Activated B cell treated with CpG ODN at 0.5 μM for 24 hours (primary cell): ENCODE data around the gene COMT. TPM values are rescaled to one million over a fixed set of nuclear protein-coding genes. Genes with fewer than 3 reads are reported as not detected.

Experiments used
- ATAC-seq: fragments of 200-7000 bp; cut with Tn5 transposase; one replicate; pipeline ENCODE4 v1.10.0; 2021; ENCODE audit warnings: low read depth, mild to moderate bottlenecking, moderate library complexity
- CTCF ChIA-PET: fragments of 350-600 bp; sonication (Branson Sonifier 250); formaldehyde crosslinking; loops from one replicate; lab custom pipeline; 2021; ENCODE audit warnings: antibody characterized with exemption; lab: Charles Lee
- POLR2A ChIA-PET: fragments of 350-600 bp; sonication (Branson Sonifier 250); formaldehyde crosslinking; loops from one replicate; lab custom pipeline; 2021; ENCODE audit warnings: antibody characterized with exemption; lab: Charles Lee
- DNase-seq: peaks from one replicate; pipeline ENCODE4 v3.0.0; 2022
- H3K27ac Mint-ChIP-seq: one replicate; pipeline ENCODE4 v1.8.0; 2020; ENCODE audit warnings: mixed read lengths
- H3K27me3 Mint-ChIP-seq: one replicate; pipeline ENCODE4 v1.8.0; 2021; ENCODE audit warnings: mixed read lengths
- H3K36me3 Mint-ChIP-seq: one replicate; pipeline ENCODE4 v1.8.0; 2021; ENCODE audit warnings: low read depth, mixed read lengths
- H3K4me1 Mint-ChIP-seq: one replicate; pipeline ENCODE4 v1.8.0; 2021; ENCODE audit warnings: mixed read lengths
- H3K4me3 Mint-ChIP-seq: one replicate; pipeline ENCODE4 v1.8.0; 2020; ENCODE audit warnings: mild to moderate bottlenecking, mixed read lengths
- H3K9me3 Mint-ChIP-seq: one replicate; pipeline ENCODE4 v1.8.0; 2020; ENCODE audit warnings: mixed read lengths
- CTCF ChIP-seq: fragments of 200-600 bp; IDR thresholded peaks from one replicate; pipeline ENCODE4 v1.8.0; 2022; ENCODE audit warnings: antibody characterized with exemption, mild to moderate bottlenecking
- intact Hi-C: fragments of 100-400 bp; cut with micrococcal nuclease; formaldehyde crosslinking; loops from one replicate; pipeline ENCODE4 v1.15.1; 2024
- total RNA-seq: library from RNA; stranded (reverse); gene quantifications from 2 replicates; pipeline ENCODE4 v1.2.3, GENCODE V29; 2022

The COMT gene
- total RNA-seq, 1 donor from 2014 or later = 40.6 TPM

- CTCF ChIA-PET = interaction anchor here (1.8 to 4.9 kb wide), 2 partner anchors 40 to 182 kb away, joined by 5 to 144 read pairs; no protein-coding TSS in a partner anchor
- no peak overlapping the region for H3K27ac Mint-ChIP-seq
- peaks cover 57% of the 10 kb centered on the region for H3K36me3 Mint-ChIP-seq
- no peak for TF ChIP-seq CTCF
- POLR2A ChIA-PET = no interaction called here
- DNase-seq = no peak
- H3K4me3 Mint-ChIP-seq = no peak overlapping the region
- ATAC-seq = no peak
- H3K27me3 Mint-ChIP-seq = no peaks in the 10 kb centered on the region
- peaks cover 2% of the 10 kb centered on the region for H3K4me1 Mint-ChIP-seq
- intact Hi-C loops = no loop called here
- peaks cover 7% of the 10 kb centered on the region for H3K9me3 Mint-ChIP-seq
Measured at GRCh38 chr22:19913337-19913936, 28.1 kb upstream of the COMT start.

GRCh38 chr22:19914201-19914943 lies 27.2 kb upstream of the COMT start:
- peaks cover 61% of the 10 kb centered on the region for H3K36me3 Mint-ChIP-seq
- no peak for TF ChIP-seq CTCF
- POLR2A ChIA-PET = no interaction called here

GRCh38 chr22:19915287-19915954 lies 26.2 kb upstream of the COMT start:
- peaks cover 58% of the 10 kb centered on the region for H3K36me3 Mint-ChIP-seq
- CTCF ChIA-PET = no interaction called here
- no peaks in the 10 kb centered on the region for H3K27me3 Mint-ChIP-seq
- no peaks in the 10 kb centered on the region for H3K4me1 Mint-ChIP-seq
- DNase-seq = no peak
- no peak for ATAC-seq
- TF ChIP-seq CTCF = no peak
- POLR2A ChIA-PET = no interaction called here
- no peak overlapping the region for H3K4me3 Mint-ChIP-seq
- intact Hi-C loops = no loop called here
- no peak overlapping the region for H3K27ac Mint-ChIP-seq
- peaks cover 7% of the 10 kb centered on the region for H3K9me3 Mint-ChIP-seq

More at GRCh38 chr22:19914201-19914943, 27.2 kb upstream of the COMT start:
- no peaks in the 10 kb centered on the region for H3K27me3 Mint-ChIP-seq
- no peak for ATAC-seq
- H3K9me3 Mint-ChIP-seq = peaks cover 7% of the 10 kb centered on the region
- H3K4me1 Mint-ChIP-seq = peaks cover 2% of the 10 kb centered on the region
- H3K4me3 Mint-ChIP-seq = no peak overlapping the region
- H3K27ac Mint-ChIP-seq = no peak overlapping the region
- intact Hi-C loops = no loop called here
- CTCF ChIA-PET = interaction anchor here (1.8 to 4.9 kb wide), 2 partner anchors 39 to 183 kb away, joined by 5 to 144 read pairs; no protein-coding TSS in a partner anchor
- DNase-seq = no peak

- Mint-ChIP-seq H3K4me3 (no peak overlapping the region), H3K4me1 (no peaks in the 10 kb centered on the region), H3K9me3 (peaks cover 7% of the 10 kb centered on the region), H3K27ac (no peak overlapping the region), H3K27me3 (no peaks in the 10 kb centered on the region), H3K36me3 (peaks cover 58% of the 10 kb centered on the region)
- ChIA-PET POLR2A (no interaction called here), CTCF (no interaction called here)
- no peak for DNase-seq
- intact Hi-C loops = no loop called here
- no peak for TF ChIP-seq CTCF
- no peak for ATAC-seq
Measured at GRCh38 chr22:19916006-19916405, 25.6 kb upstream of the COMT start.

- ATAC-seq (no peak), DNase-seq (no peak)
- intact Hi-C loops = no loop called here
- CTCF ChIA-PET = interaction anchor here (1.2 kb wide), 1 partner anchor 187 kb away, joined by 3 read pairs; no protein-coding TSS in a partner anchor
- Mint-ChIP-seq H3K27ac (no peak overlapping the region), H3K36me3 (peaks cover 52% of the 10 kb centered on the region), H3K27me3 (no peaks in the 10 kb centered on the region), H3K9me3 (peaks cover 7% of the 10 kb centered on the region), H3K4me1 (no peaks in the 10 kb centered on the region), H3K4me3 (no peak overlapping the region)
- no peak for TF ChIP-seq CTCF
- POLR2A ChIA-PET = interaction anchor here (0.6 kb wide), 1 partner anchor 960 kb away, joined by 4 read pairs; no protein-coding TSS in a partner anchor
Measured at GRCh38 chr22:19916941-19917340, 24.6 kb upstream of the COMT start.
